ENCODE data around the gene OBP2B.

DNA sequence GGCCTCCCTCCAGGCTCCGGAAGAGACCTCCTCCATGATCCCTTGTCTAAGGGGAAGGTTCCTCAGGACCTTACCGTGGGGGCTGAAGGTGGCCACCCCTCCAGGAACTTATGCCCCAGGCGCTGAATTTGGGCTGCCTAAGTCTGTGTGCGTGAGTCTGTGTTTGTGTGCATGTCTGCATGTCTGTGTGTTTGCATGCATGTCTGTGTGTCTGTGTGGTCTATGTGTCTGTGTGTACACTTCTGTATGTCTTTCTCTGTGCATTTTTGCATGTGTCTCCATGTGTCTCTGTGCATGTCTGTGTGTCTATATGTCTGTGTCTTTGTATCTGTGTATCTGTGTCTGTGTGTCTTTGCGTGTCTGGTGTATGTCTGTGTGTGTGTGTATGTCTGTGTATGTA, 45.4 kb upstream of the OBP2B start:
- TF ChIP-seq CTCF (IDR thresholded peaks at IDR 0.05) (no peak), POLR2AphosphoS5 (IDR thresholded peaks at IDR 0.05; ENCODE audit: low read depth, low read length) (no peak)

Measured in Panc1 (cell line).